ENCODE results near the gene MELK. TPM values are rescaled to one million over a fixed set of nuclear protein-coding genes. Genes with fewer than 3 reads are reported as not detected.

Gene MELK
- total RNA-seq, 2 donors from 2014 or later, result 0.73 to 1.2 TPM

DNA sequence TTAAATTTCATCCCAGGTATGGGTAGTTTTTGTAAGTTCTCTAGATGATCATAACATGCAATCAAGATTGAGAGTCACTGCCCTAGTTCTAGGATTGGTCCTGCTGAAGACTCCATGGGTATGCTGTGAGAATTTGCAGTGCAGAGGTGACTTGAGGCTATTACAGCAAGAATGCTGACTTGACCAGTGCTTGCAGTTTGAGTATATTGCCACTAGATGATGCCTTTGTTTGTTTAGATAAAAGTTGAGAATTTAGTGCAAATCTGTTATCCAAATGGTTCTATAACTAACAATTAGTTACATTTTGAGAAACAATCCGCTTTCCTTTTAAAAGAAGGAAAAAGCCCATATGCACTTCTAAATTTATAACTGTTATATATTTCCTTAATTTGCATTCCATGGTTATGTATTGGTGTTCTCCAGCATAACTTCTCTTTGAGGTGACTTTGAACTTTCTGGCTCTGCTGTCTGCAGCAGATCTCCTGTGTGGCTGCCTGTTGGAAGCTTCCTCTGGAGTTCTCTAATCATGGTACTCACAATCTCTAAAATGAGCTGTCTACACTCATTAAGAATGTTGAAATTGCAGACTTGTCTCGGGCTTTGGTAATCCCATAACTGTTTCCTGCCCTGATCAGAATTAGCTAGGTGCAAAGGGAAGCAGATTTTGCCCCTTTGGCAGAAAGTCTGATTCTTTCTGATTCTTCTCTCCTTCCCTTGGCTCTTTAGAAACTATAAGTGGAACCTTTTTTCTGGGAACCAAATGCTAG is 24.9 kb downstream of the MELK start:
- Mint-ChIP-seq H3K27me3 (no peaks in the 10 kb centered on the region), H3K4me1 (peaks cover 9% of the 10 kb centered on the region), H3K4me3 (no peak overlapping the region), H3K27ac (no peak overlapping the region), H3K36me3 (ENCODE audit: low read depth) (no peaks in the 10 kb centered on the region)
- H3K9me3 ChIP-seq (ENCODE audit: control insufficient read depth, low read length, poor library complexity, severe bottlenecking), result no peaks in the 10 kb centered on the region
- ATAC-seq (peak; percentile 54), DNase-seq (no peak)

DNA sequence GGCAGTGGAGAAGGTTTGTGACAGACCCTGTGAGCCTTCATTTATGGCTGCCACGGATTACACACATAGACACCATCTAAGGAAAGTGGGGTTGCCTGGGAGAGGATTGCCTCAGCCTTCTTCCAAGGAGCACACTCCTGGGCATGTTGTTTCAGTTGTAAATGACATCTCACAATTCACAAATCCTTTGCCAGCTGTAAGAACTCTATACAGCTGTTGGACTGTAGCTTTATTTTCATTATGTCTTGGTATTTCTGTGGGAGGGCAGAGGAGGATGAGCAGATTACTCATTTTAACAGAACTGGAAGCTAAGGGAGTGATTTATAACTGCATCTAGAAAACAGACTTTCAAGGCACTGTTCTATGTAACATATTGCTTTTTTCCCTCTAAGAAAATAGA is 25.6 kb downstream of the MELK start:
- H3K9me3 ChIP-seq (ENCODE audit: control insufficient read depth, low read length, poor library complexity, severe bottlenecking), result no peaks in the 10 kb centered on the region
- no peak for DNase-seq
- no peak for ATAC-seq
- peak overlapping the region; percentile 14 for H3K27ac Mint-ChIP-seq
- no peaks in the 10 kb centered on the region for H3K27me3 Mint-ChIP-seq
- no peak overlapping the region for H3K4me3 Mint-ChIP-seq
- peaks cover 11% of the 10 kb centered on the region for H3K4me1 Mint-ChIP-seq
- no peaks in the 10 kb centered on the region for H3K36me3 Mint-ChIP-seq (ENCODE audit: low read depth)

DNA sequence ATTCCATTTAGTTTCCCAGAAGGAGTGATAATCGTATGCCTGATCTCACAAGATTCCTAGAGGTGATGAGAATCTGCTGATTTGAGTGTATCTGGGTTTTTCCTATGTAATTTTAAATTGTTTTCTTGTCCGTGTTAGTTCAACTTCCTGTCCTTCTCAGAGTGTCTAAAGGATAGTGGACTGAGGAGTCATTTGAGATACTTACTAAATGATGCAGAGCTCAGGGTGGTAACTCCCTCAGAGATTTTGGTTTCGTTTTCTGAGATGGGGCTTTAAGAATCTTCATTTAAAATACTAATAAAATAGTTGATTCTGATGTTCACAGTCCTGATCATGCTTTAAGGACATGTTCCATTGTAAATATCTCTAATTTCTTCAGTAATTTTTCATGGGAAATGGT is 30.3 kb downstream of the MELK start:
- Mint-ChIP-seq H3K36me3 (ENCODE audit: low read depth) (no peaks in the 10 kb centered on the region), H3K4me3 (peak overlapping the region; percentile 75), H3K27ac (peak overlapping the region; percentile 73), H3K4me1 (peaks cover 14% of the 10 kb centered on the region), H3K27me3 (no peaks in the 10 kb centered on the region)
- ATAC-seq (no peak), DNase-seq (no peak)
- no peaks in the 10 kb centered on the region for H3K9me3 ChIP-seq (ENCODE audit: control insufficient read depth, low read length, poor library complexity, severe bottlenecking)

DNA sequence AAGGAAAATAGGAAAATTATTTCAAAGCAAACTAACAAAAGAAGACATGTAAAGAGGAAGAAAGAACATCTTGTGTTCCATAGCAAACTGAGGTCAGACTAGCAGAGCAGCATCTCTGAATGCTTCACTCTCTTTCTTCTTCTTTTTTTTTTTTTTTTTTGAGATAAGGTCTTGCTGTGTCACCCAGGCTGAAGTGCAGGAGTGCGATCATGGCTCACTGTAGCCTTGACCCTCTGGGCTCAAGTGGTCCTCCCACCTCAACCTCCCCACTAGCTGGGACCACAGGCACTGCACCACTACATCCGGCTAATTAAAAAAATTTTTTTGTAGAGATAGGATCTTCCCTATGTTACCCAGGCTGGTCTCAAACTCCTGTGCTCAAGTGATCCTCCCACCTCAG is 36.6 kb downstream of the MELK start:
- Mint-ChIP-seq H3K4me1 (no peaks in the 10 kb centered on the region), H3K27ac (peak overlapping the region; percentile 49), H3K4me3 (no peak overlapping the region), H3K36me3 (ENCODE audit: low read depth) (no peaks in the 10 kb centered on the region), H3K27me3 (no peaks in the 10 kb centered on the region)
- no peak for DNase-seq
- no peak for ATAC-seq
- no peaks in the 10 kb centered on the region for H3K9me3 ChIP-seq (ENCODE audit: control insufficient read depth, low read length, poor library complexity, severe bottlenecking)

DNA sequence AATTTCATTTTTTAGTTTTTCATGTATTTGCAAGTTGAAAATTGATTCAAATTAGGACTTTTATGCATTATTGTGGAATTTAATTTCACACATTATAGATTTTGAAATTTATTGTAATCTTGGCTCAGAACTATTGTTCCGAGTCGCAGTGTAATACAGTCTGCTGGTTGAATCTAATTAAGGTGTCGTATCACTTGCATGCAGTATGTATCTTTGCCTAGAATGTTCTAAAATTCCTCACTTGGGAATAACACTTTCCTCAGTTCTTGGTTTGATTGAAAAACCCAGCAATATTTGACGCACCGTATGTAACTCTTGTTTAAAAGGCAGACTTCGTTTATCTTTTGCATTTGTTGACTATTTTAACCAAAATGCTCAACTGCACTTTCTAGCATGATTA is 49.4 kb downstream of the MELK start:
- no peak overlapping the region for H3K27ac Mint-ChIP-seq
- DNase-seq (no peak), ATAC-seq (no peak)
- no peaks in the 10 kb centered on the region for H3K36me3 Mint-ChIP-seq (ENCODE audit: low read depth)
- H3K4me3 Mint-ChIP-seq, result no peak overlapping the region
- no peaks in the 10 kb centered on the region for H3K9me3 ChIP-seq (ENCODE audit: control insufficient read depth, low read length, poor library complexity, severe bottlenecking)
- H3K4me1 Mint-ChIP-seq, result peaks cover 2% of the 10 kb centered on the region
- H3K27me3 Mint-ChIP-seq, result no peaks in the 10 kb centered on the region

DNA sequence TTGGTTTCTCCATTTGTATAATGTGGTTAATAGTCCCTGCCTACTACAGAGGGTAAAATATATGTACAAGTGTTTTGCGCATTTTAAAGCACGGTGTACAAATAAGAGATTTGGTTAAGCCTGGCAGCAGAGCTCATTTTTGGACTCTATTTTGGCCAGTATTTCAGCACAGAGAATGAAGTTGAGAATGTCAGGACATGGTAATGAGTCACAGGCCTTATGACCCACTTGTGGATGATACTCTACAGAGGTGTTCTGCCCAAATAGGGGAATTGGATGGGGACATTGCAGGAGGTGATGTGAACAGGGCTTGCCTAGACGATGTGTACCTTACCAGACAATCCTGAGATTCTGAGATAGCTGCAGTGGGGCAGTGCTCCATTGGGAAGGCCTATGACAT is 50.6 kb downstream of the MELK start:
- H3K9me3 ChIP-seq (ENCODE audit: control insufficient read depth, low read length, poor library complexity, severe bottlenecking), result no peaks in the 10 kb centered on the region
- H3K4me3 Mint-ChIP-seq, result no peak overlapping the region
- H3K27me3 Mint-ChIP-seq, result no peaks in the 10 kb centered on the region
- no peak for ATAC-seq
- no peak overlapping the region for H3K27ac Mint-ChIP-seq
- no peaks in the 10 kb centered on the region for H3K36me3 Mint-ChIP-seq (ENCODE audit: low read depth)
- no peak for DNase-seq
- peaks cover 2% of the 10 kb centered on the region for H3K4me1 Mint-ChIP-seq

DNA sequence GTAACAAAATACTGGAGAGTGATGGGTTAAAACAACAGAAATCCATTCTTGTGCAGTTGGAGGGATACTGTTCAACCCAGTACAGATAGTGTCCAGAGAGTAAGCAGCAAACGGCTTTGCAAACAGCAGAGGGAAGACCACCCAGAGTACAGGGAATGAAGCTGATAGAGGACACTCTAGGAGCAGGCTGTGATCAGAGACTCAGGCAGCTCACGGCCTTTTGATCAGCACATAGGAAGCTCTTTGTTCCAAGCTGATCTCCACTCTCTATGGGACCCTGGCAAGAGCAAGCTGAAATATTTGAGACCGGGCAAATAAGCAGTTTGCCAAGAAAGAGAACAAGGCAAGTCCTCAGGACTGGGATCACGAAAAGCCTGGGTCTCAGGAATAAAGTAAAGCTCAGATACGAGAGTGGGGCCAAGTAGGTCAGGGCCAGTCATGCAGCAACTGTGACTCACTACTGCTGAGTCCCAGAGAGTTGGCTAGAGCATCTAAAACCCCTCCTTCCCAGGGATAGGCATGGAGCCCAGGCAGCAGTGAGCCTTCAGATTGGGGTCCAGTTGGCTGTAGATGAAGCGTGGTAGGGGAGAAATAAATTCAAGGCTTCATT is 52.4 kb downstream of the MELK start:
- Mint-ChIP-seq H3K27me3 (no peaks in the 10 kb centered on the region), H3K36me3 (ENCODE audit: low read depth) (no peaks in the 10 kb centered on the region), H3K4me3 (no peak overlapping the region), H3K27ac (no peak overlapping the region), H3K4me1 (no peaks in the 10 kb centered on the region)
- no peaks in the 10 kb centered on the region for H3K9me3 ChIP-seq (ENCODE audit: control insufficient read depth, low read length, poor library complexity, severe bottlenecking)
- DNase-seq (no peak), ATAC-seq (no peak)

DNA sequence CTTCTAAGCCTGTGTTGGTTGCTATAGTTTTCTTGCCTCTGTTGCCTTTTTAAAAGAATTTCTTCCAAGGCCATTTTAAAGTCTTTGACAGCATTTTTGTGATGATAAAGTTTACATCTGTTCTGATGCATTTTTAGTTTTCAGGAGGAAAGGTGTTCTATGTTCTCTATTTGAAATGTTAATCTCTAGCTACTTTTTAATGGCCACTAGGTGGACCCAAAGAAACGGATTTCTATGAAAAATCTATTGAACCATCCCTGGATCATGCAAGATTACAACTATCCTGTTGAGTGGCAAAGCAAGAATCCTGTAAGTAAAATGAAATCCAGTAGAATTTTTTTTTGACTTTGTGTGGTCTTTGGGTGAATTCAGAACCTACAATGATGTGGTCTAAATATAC is 60.2 kb downstream of the MELK start:
- DNase-seq, result no peak
- no peak for ATAC-seq
- H3K4me3 Mint-ChIP-seq, result no peak overlapping the region
- no peaks in the 10 kb centered on the region for H3K27me3 Mint-ChIP-seq
- no peaks in the 10 kb centered on the region for H3K4me1 Mint-ChIP-seq
- H3K27ac Mint-ChIP-seq, result no peak overlapping the region
- H3K36me3 Mint-ChIP-seq (ENCODE audit: low read depth), result peaks cover 2% of the 10 kb centered on the region
- no peaks in the 10 kb centered on the region for H3K9me3 ChIP-seq (ENCODE audit: control insufficient read depth, low read length, poor library complexity, severe bottlenecking)

DNA sequence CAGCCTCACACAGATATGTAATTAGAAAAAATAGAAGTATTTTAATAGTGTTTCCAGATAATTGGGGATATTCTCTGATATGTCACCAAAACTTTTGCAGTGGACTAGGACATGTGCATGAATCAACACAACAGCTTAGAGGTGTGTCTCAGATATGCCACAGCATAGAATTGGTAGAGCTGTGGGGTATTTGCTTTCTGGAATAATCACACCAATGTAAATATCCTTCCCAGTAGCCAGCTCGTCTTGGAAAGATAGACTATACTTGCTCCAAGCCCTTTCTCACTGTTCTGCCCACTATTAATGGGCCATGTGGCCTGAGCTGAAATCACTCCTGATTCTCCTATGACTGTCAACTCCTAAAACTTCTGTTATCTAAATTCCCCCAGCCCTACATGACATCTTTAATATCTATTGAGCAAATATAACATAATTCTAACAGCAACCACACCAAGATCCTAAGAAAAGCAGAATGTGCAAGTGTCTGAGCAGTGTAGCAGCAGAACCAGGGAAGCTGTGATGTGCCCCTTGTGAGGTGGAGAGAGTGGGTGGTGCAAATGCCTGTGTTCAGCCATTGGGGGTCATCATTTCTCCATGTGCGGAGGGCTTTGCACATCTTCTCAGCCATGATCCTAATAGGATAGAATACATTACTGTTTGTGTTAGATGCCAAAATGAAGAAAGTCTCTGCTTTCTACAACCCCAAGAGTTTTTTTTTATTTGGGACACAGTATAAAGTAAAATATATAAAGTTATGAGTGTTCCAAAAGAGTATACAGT is 65.0 kb downstream of the MELK start:
- DNase-seq (no peak), ATAC-seq (no peak)
- H3K36me3 Mint-ChIP-seq (ENCODE audit: low read depth), result peaks cover 2% of the 10 kb centered on the region
- H3K4me1 Mint-ChIP-seq, result peaks cover 5% of the 10 kb centered on the region
- H3K4me3 Mint-ChIP-seq, result no peak overlapping the region
- H3K27me3 Mint-ChIP-seq, result no peaks in the 10 kb centered on the region
- H3K9me3 ChIP-seq (ENCODE audit: control insufficient read depth, low read length, poor library complexity, severe bottlenecking), result no peaks in the 10 kb centered on the region
- H3K27ac Mint-ChIP-seq, result no peak overlapping the region

DNA sequence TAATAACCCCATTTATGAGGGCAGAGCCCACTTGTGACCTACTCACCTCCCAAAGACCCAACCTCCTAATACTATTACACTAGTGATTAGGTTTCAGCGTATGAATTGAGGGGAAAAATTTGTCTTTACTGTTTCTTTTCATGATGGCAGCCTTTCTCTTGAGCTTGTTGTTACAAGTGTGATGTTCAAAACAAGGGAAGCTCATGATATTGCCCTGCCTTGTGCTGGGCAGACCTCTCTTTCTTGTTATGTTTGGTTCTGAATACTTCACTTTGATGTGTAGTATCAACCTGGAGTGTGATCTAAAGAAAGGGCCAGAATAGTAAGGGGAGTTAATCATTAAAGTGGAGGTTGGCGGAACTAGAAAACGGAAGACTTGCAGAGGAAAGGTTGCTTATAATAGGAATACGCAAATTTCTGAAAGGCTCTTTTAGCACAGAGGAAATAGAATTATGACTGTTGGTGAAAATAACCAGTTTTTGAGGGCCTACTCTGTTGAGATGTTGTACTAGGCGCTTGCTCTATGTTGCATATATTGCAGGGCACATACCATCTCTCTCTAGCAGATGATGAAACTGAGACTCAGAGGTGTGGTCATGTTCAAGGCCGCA is 68.2 kb downstream of the MELK start:
- H3K9me3 ChIP-seq (ENCODE audit: control insufficient read depth, low read length, poor library complexity, severe bottlenecking), result no peaks in the 10 kb centered on the region
- no peak overlapping the region for H3K4me3 Mint-ChIP-seq
- no peak for ATAC-seq
- no peak for DNase-seq
- H3K36me3 Mint-ChIP-seq (ENCODE audit: low read depth), result peaks cover 2% of the 10 kb centered on the region
- H3K4me1 Mint-ChIP-seq, result peaks cover 5% of the 10 kb centered on the region
- no peaks in the 10 kb centered on the region for H3K27me3 Mint-ChIP-seq
- no peak overlapping the region for H3K27ac Mint-ChIP-seq

DNA sequence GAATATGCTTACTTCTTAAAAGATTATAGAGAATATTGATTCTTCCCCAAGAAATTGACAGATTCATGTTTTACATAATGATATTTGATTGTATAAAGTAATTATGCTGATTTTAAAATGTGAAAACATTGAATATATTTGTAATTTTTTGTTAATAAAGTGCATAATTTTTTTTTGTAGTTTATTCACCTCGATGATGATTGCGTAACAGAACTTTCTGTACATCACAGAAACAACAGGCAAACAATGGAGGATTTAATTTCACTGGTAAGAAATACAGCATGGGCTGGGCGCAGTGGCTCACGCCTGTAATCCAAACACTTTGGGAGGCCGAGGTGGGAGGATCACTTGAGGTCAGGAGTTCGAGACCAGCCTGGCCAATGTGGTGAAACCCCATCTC is 70.1 kb downstream of the MELK start:
- no peak for DNase-seq
- Mint-ChIP-seq H3K4me1 (peaks cover 5% of the 10 kb centered on the region), H3K27me3 (no peaks in the 10 kb centered on the region), H3K27ac (no peak overlapping the region), H3K4me3 (no peak overlapping the region), H3K36me3 (ENCODE audit: low read depth) (no peaks in the 10 kb centered on the region)
- H3K9me3 ChIP-seq (ENCODE audit: control insufficient read depth, low read length, poor library complexity, severe bottlenecking), result no peaks in the 10 kb centered on the region
- ATAC-seq, result no peak

DNA sequence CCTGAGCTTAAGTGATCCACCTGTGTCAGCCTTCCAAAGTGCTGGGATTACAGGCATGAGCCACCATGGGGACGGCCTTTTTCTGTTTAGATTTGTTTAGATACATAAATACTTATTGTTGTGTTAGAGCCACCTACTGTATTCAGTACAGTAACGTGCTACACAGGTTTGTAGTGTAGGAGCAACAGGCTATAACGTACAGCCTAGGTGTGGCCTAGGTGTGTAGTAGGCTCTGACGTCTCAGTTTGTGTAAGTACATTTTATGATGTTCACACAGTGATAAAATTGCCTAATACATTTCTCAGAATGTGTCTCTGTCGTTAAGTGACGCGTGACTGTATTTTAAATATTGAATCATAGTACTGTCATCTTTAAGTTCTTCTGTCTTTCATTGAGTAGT is 84.1 kb downstream of the MELK start:
- H3K27ac Mint-ChIP-seq, result no peak overlapping the region
- no peaks in the 10 kb centered on the region for H3K9me3 ChIP-seq (ENCODE audit: control insufficient read depth, low read length, poor library complexity, severe bottlenecking)
- ATAC-seq, result no peak
- no peak for DNase-seq
- peaks cover 2% of the 10 kb centered on the region for H3K36me3 Mint-ChIP-seq (ENCODE audit: low read depth)
- no peak overlapping the region for H3K4me3 Mint-ChIP-seq
- no peaks in the 10 kb centered on the region for H3K27me3 Mint-ChIP-seq
- no peaks in the 10 kb centered on the region for H3K4me1 Mint-ChIP-seq

DNA sequence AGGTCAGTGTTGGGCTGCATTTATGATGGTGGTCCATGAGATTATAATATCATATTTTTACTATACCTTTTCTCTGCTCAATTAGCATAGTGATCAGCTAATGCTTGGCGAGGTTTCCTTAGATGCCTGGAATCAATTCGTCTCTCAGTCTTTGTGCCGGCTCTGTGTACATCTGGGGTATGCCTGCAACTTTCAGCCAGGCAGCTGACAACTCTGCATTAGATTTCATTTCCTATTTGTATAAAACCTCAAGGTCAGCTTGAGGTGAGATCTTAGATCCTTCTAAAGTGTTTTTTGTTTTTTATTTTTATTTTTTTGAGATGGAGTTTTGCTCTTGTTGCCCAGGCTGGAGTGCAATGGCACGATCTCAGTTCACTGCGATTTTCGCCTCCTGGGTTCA is 86.8 kb downstream of the MELK start:
- no peaks in the 10 kb centered on the region for H3K27me3 Mint-ChIP-seq
- H3K9me3 ChIP-seq (ENCODE audit: control insufficient read depth, low read length, poor library complexity, severe bottlenecking), result no peaks in the 10 kb centered on the region
- no peak overlapping the region for H3K4me3 Mint-ChIP-seq
- ATAC-seq, result no peak
- no peaks in the 10 kb centered on the region for H3K36me3 Mint-ChIP-seq (ENCODE audit: low read depth)
- H3K27ac Mint-ChIP-seq, result no peak overlapping the region
- no peak for DNase-seq
- H3K4me1 Mint-ChIP-seq, result no peaks in the 10 kb centered on the region
